Measurements from ENCODE around the gene EMSY.

- no peak for TF ChIP-seq POLR2AphosphoS5 (IDR thresholded peaks at IDR 0.05; ENCODE audit: low read depth)
- no peak for TF ChIP-seq CTCF (IDR thresholded peaks at IDR 0.05; ENCODE audit: insufficient read depth, low read length)
Observed at GRCh38 chr11:76600124-76600655, 155.4 kb downstream of the EMSY start.

Data from HL-60 (cell line).